HG03558 (cell line): ENCODE results near the gene ZPLD1.

Experiments
- ATAC-seq: cut with Tn5 transposase; IDR thresholded peaks from one replicate; pipeline ENCODE4 v1.9.1; 2021; ENCODE audit warnings: moderate number of reproducible peaks; ENCODE audit not compliant: unreplicated experiment; ENCODE audit errors: extremely low read depth

Gene ZPLD1

DNA sequence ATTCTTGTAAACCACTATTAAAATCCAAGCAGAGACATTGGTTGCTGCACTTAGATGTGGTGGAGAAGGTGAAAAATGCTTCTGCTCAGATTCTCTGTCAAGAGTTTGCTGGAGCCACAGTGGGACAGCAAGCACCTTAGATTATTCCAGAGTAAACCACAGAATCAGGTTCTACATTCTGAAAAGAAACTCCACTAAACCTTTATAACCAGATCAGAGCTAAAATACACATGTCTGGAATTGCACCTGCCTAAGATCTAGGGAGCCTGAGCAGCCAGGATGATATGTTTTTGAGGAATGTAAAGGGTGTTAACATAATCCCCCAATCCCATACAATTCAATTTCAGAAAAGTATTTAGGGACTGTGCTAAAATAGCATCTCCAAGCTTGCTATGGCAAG is at the start of gene ZPLD1:
TSS of gene ZPLD1 (plus strand) at position 301 of the 400 bp plus-strand sequence. CDS start 3,473 bp downstream, outside the sequence.
- ATAC-seq: no peak

DNA sequence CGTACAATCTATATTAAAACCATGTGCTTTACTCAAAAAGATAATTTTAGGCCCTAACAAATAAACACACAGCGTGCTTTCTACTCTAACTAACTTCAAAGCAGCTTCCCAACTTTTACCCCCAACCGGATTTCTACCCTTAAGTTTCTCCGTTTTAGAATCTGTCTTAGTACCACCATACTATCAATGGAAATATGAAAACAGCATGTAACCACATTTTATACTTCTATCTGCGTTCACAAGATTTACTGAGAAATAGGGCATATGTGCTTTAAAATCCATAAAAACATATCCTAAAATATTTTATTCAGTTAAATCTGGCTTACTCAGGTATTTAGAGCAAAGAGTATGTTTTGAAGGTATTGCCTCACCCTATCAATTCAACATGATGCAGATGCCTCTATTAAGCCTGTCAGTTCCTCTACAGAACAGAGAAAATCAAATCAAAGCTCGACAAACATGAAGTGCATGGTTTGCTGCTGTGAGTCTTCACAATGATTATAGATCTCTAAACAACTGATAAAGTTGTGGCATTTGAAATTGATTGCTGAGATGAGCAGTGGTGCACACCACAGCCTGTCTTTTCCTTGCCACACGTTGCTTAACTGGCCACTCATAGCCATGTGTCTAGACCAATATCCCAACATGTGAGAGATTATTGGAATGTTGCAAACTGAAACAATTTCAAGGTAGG is 44.5 kb upstream of the ZPLD1 start:
- no peak for ATAC-seq

DNA sequence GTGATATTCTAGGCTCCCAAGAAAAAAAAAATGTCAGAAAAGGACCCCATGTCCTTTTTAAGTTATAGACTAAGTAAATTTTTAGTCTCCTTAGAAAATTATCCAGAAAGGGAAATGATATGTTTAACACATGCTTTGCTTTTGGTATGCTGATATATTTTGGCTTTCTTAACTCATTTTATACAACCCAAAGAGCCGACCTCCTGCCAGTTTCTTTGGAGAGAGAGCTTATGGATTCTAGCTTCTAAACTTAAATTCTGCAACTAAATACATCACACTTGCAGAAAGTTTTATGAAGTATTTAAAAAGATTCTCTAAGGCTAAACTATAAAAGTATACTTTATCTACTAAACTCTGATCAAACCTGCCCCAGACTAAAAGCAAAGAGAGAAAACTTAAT is 43.9 kb upstream of the ZPLD1 start:
- no peak for ATAC-seq

DNA sequence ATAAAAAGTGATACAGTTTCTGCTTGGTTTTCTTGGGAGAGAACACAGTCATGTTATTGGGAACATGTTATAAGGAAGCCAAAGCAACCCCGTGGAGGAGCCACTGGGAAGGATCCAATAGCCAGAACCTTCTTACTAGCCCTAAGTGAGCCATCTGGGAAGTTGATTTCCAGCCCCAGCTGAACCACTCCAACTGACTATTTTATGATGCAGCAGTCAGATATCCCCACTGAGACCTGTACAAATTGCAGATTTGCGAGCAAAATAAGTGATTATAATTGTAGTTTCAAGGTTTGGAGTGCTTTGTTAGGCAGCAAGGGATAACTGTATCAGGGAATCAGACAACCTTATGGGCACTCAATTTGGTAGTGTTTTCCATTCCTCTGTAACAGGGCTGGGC is 43.3 kb upstream of the ZPLD1 start:
- ATAC-seq: no peak

DNA sequence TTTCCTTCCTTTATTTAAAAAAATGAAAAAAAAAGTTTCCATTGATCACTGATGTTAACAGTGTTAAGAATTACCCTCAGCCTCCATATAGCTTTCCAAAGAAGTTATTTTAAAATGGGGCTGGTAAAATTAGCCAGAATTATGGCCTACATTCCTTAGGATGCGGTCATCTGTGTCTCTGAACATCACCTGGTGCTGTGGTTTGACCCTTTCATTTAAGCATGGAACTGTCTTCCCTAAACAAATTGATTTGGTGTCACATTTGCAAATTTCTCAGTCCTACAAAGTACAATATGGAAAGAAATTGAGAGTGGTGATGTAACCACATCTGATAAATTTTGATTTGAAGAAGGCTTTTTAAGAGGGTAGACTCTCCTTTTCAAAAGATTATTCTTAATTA is 40.3 kb upstream of the ZPLD1 start:
- ATAC-seq: no peak

DNA sequence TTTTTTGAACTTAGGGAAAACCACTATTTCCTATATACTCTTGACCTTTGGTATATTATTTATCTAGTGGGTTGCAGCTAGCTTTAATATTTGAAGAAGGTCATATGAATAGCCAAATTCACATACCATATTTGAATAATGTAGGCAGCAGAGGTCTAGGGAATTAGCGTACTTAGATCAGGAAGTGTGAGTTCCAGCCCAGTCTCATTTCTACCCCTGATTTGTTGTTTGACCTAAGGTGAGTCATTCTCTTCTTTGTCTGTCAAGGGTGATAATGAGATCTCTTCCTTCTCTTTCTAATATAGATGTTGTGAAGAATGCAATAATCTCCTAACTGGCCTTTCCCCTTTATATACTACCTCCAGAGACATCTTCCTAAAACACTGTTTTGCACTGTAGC is 36.6 kb upstream of the ZPLD1 start:
- no peak for ATAC-seq

DNA sequence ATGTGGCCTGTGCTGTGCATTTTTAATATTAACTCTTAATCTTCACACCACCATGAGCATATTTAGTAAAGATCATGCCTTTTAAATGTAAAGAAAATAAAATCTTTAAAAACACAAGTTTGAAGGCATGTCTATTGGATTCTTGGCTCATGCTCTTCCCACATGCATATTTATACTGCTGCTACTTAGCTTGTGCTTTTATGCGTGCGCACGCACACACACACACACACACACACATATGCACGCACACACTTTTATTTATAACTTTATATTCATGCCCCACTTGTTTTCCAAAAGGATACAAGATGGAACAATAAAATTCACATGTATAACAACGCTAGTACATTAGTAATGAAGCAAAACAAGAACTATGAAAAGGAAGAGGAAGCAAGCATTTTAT is 36.1 kb upstream of the ZPLD1 start:
- ATAC-seq: no peak

DNA sequence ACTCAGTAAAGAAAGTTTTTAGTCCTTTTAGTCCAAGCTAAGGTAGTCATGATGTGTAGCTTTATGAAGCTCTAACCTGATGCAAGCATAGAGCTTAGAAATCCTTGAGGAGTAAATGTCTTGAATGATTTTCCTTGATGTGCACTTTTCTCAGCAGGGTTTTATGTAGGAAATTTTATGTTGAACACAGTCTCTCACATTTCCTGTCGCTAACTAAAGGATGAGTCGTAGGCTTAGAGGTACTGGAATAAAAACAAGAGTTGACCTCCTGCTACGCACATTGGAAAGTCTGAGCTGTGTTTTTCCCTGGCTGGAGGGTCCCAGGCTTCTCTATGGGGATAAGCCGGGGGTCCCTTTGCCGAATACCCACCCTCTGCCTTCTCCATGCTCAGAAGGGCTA is 34.7 kb upstream of the ZPLD1 start:
- ATAC-seq: no peak

DNA sequence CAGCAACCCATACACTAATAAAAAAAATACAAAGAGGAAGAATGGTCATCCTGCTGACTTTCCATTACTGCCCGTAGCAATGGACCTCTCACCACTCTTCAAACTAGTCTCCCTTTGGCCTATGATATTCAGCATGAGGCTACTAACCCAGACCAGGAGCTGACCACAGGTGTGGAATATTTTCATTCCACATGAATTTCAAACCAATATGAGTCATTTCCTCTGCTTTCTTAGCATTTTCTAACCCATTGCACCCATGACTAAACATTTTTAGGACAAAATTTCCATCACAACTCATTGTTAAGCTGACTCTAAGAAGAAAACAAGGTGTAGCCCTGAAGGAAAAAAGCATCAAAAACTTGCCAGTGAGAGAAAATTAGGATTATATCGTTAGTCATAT is 34.0 kb upstream of the ZPLD1 start:
- ATAC-seq: no peak

DNA sequence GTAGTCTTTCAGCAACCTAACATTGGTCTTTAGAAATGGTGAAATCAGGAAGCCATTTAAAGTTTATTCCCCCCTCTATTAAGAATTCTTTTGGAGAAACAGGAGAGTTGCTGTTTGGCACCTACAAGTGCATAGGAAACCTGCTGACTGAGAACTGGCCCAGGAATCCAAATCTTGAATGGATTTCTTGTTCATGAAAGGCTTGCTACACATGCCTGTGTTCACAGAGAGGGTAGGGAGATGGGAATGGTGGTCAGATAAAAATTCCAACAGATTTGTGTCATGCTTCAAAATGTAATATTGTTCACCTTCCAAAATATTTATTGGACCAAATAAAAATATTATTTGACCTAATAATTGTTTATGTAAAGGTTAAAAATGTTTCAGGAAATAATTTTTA is 24.2 kb upstream of the ZPLD1 start:
- ATAC-seq: no peak

DNA sequence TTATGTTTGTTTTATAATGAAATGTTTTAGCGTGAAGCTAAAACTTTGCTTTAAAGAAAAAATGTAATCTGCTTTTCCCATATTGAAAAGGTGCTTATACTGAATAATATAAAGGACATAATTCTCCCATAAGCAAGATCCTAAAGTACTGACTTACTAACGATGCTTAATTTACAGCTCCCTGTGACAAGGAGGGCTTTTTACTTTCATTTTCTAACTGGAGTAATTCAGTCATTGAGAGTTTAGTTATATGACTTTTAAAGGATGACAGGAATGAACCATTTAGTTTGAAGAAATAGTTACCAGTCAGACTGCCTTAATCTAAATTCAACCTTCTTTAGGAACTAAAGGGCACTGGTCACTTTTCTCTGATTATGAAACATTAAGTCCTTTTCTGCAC is 19.3 kb upstream of the ZPLD1 start:
- ATAC-seq: peak; percentile 54

DNA sequence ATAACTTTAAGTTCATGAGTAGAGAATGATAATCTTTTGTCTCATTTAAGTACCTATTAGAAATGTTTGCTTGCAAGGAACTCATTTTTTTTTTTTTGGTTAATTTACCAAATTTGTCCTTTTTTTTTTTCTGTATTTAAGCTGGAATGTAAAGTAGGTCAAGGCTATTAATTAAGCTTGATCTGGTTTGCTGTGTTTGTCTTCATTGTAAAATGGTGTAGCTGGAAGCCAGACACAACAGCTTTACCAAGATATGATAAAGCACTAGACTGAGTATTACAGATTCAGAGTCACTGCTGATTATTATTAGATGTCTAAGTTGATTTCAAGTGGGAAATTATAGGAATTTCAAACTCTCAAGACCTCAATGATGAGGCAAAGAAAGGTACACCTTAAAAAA is 15.0 kb upstream of the ZPLD1 start:
- ATAC-seq: no peak

DNA sequence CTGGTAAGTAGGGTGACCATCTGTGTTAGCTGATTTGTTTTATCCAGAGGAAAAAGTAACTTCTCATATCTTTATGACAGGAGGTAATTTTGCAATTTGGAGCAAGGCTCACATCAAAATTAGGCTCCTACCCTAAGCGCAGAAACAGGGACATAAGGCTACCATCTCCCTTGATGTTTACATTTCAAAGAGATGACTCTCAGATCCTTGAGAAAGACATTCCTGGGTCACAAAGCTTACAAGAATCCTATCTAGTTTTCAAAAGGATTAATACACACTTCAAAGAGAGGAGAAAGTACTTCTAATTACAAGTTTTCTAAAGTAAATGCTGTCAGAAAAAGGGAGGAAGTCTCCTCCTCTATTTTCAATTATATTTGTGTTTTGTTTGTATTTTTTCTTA is 7.0 kb downstream of the ZPLD1 start:
- ATAC-seq: no peak

DNA sequence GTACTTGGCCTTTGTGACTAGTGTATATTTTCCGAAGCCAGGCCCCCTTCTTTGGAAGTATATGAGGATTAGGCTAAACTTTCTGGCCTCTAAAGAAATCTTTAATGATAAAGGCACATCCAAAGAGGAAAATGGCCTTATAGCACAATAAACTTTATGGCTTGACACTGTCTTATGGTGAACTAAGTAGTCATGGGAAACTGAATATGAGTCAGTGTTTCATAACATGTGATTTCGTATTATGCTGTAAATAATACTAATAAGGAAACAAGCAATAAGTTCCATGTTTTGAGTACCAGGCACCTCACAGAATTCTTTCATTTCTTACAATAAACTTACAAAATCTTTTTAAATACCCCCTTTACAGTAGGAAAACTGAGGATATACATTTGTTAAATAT is 8.2 kb downstream of the ZPLD1 start:
- no peak for ATAC-seq

DNA sequence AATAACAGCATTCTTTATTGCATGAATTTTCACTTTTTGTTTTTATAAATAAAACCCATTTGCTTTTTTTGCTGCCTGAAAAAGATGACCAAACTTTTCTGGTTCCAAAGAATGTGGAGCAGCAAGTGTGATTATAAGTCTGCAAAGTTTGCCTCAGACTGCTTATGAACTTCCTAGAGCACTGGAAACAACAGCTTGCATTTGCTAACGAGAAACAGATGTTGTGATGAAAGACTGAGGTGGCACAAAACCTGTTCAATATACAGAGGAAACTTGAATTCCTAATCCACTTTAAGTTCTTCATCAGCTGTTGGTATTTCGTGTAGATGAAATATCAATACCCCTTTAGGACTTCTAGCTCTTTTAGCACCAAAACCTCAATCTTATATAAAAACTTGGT is 9.3 kb downstream of the ZPLD1 start:
- ATAC-seq: no peak

DNA sequence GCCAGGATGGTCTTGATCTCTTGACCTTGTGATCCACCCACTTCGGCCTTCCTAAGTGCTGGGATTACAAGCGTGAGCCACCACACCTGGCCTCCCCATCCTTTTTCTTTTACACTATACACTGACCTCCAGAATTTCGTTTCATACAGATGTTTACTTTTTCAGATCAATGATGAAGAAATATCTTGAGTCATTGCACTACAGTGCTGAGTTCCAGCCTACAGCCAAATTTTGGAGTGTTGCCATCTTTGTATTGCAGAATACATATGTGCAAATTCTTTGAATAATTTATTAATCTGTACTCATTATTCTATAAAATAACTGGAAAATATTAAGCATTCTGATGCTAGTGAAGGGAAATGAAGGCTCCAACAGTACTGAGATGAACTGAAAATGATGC is 12.5 kb downstream of the ZPLD1 start:
- ATAC-seq: no peak

DNA sequence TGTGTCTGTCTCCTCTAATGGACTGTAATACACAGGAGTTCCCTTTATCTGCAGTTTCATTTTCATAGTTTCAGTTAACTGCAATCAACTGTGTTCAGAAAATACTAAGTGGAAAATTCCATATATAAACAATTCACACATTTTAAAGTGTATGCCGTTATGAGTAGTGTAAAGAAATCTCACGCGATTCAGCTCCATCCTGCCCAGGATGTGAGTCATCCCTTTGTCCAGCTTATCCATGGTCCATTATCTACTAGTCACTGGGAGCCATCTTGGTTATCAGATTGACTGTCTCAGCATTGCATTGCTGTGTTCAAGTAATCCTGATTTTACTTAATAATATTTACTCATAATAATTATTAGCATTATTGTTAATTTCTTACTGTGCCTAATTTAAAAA is 14.5 kb downstream of the ZPLD1 start:
- no peak for ATAC-seq

DNA sequence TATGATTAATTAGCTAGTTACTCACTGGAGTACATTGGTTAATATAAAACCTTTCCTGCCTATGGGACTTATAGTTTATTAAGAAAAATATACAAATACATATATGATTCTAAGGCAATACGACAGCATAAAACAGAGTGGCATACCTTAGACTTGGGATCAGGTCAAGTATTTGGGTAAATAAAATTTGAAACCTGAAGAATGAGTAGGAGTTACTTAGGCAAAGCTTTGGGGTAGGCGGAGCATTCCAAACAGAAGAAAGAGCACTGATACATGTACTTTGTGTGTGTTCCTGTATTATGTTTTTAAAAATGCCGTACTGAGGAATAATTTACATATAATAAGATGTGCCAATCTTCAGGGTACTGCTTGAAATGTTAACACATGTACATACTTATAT is 15.1 kb downstream of the ZPLD1 start:
- no peak for ATAC-seq

DNA sequence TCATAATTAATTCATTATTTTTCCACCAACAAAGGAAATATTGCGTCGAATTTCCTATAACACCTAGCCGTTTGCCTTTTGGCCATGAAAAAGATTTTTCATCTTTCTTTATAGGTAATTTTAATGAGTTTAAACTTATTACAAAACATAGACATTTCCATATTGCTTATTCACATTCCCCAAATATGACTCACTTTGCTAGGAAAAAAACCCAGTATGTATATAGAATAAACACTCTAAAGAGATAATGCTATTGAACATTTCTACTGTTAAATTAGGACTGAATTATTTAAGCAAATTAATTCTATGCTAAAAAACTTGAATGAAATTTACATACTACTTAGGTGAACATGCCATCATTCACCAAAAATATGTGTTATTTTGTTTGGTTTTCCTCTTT is 16.2 kb downstream of the ZPLD1 start:
- ATAC-seq: no peak

DNA sequence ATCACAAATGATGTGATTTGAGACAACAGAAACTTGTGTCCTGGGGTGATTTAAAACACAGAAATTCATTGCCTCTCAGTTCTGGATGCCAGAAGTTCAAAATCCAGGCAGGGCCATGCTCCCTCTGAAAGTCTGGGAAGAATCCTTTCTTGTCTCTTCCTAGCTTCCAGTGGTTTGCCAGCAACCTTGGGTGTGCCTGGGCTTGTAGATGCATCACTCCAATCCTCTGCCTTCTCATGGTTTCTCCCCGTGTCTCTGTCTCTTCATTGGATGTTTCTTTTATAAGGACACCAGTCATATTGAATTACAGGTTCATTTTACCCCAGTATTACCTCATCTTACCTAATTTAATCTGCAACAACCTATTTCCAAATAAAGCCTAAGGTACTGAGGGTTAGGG is 16.7 kb downstream of the ZPLD1 start:
- no peak for ATAC-seq

DNA sequence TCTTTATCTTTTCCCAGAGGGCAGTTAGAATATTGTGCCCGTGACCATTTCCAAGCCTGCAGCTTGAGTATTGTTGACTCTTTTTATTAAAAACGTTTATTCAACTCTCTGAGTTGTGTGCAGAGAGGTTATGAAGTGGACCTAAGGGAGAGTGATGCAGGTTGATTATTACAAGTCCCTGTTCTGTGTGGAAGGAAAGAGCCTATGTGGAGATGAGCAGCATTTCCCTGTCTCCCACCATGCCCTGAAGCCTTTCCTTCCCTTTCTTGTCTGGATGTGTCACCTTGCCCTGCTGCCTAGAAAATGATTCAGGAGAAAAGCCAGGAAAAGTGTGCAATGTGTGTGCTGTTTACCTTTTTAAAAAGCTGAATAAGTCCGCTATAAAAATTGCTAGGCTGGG is 19.4 kb downstream of the ZPLD1 start:
- ATAC-seq: no peak

DNA sequence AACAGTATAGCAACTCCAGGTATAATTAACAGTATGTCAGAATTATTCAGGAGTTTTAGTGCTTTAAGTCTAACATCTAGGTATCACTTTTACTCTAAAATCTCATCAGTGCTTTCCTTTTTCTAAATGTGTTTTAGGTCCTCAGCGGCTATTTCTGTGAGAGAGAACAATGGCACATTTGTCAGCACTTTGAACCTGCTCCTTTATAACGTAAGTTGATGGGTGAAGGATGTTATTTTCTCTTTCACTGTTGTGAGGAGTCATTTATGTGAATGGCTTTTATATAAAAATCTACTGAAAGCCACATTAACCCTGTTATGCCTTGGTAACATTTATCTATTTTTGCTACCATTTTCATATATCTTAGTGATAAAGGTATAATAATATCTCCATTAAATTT is 22.8 kb downstream of the ZPLD1 start:
- no peak for ATAC-seq

DNA sequence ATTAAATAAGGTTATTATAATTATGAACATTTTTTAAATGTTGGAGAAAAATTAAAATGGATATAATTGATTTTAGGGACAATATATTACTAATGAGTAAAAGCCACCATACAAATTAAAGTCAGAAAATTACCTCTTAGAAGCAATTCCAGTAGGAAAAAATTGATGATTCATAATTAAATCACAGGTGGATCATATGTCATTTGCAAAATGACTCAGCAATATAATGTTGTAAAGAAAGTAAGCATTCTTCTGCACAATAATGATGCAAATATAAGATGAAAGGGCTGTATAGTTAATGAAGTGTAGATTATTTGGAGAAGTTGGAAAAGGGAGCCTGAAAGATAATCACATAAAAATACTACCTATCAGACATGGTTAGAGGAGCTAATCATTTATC is 25.8 kb downstream of the ZPLD1 start:
- ATAC-seq: no peak
